Measurements from ENCODE around the gene CCDC178.

CCDC178 gene

GRCh38 chr18:33330711-33331110, 109.8 kb downstream of the CCDC178 start:
- Histone ChIP-seq H3K27ac (no peak overlapping the region), H3K4me3 (no peak overlapping the region)
- DNase-seq (ENCODE audit: low spot score), result no peak
- TF ChIP-seq CTCF (IDR thresholded peaks at IDR 0.05), result no peak

GRCh38 chr18:33326975-33327374, 113.5 kb downstream of the CCDC178 start:
- H3K4me3 ChIP-seq, result no peak overlapping the region
- H3K27ac ChIP-seq, result no peak overlapping the region
- no peak for DNase-seq (ENCODE audit: low spot score)
- TF ChIP-seq CTCF (IDR thresholded peaks at IDR 0.05), result no peak

- Histone ChIP-seq H3K27ac (no peak overlapping the region), H3K4me3 (no peak overlapping the region)
- TF ChIP-seq CTCF (IDR thresholded peaks at IDR 0.05), result no peak
- DNase-seq (ENCODE audit: low spot score), result no peak
These were observed 122.9 kb downstream of the CCDC178 start for GRCh38 chr18:33317640-33318039.

GRCh38 chr18:33316146-33316587, 124.4 kb downstream of the CCDC178 start:
- TF ChIP-seq CTCF (IDR thresholded peaks at IDR 0.05), result no peak
- H3K4me3 ChIP-seq, result no peak overlapping the region
- DNase-seq (ENCODE audit: low spot score), result no peak
- no peak overlapping the region for H3K27ac ChIP-seq

- no peak overlapping the region for H3K4me3 ChIP-seq
- TF ChIP-seq CTCF (IDR thresholded peaks at IDR 0.05), result no peak
- no peak for DNase-seq (ENCODE audit: low spot score)
- H3K27ac ChIP-seq, result no peak overlapping the region
These were observed 133.0 kb downstream of the CCDC178 start for GRCh38 chr18:33307520-33307919.

- DNase-seq (ENCODE audit: low spot score), result no peak
- TF ChIP-seq CTCF (IDR thresholded peaks at IDR 0.05), result no peak
- Histone ChIP-seq H3K27ac (no peak overlapping the region), H3K4me3 (no peak overlapping the region)
These were observed 136.2 kb downstream of the CCDC178 start for GRCh38 chr18:33304277-33304676.

- Histone ChIP-seq H3K4me3 (no peak overlapping the region), H3K27ac (no peak overlapping the region)
- TF ChIP-seq CTCF (IDR thresholded peaks at IDR 0.05), result no peak
- DNase-seq (ENCODE audit: low spot score), result no peak
These were observed 149.0 kb downstream of the CCDC178 start for GRCh38 chr18:33291539-33291938.
